Stimulated activated CD4-positive, alpha-beta T cell treated with anti-CD3 and anti-CD28 coated beads, TNF-alpha, amount 100 ng/mL, for 4 hours (primary cell): Measurements from ENCODE around the gene RCCD1.
"Not testable (repeated sequence)": the region's sequence is repeated elsewhere in the genome, so short reads cannot be mapped to it uniquely, and the experiment has no call there.

Experiments
- DNase-seq, 3 experiments: peaks; one replicate each; pipeline ENCODE4 v3.0.0-alpha.2; 2020; ENCODE audit warnings: low read depth in 3 of 3

Gene RCCD1

GRCh38 chr15:90954712-90955623, at the start of gene RCCD1:
TSS of gene RCCD1 (plus strand) at chr15:90954884. CDS start at chr15:90956735, 1,851 bp downstream.
- peak; percentile 73 to 77 (median 77) for DNase-seq

GRCh38 chr15:90905306-90906180, 49.1 kb upstream of the RCCD1 start:
- DNase-seq = no peak

GRCh38 chr15:90906181-90906849, 48.4 kb upstream of the RCCD1 start:
- DNase-seq = no peak

- no peak for DNase-seq
Measured at GRCh38 chr15:90907051-90907660, 47.5 kb upstream of the RCCD1 start.

- no peak for DNase-seq
Measured at GRCh38 chr15:90907838-90908507, 46.7 kb upstream of the RCCD1 start.

- DNase-seq = not testable (repeated sequence)
Measured at GRCh38 chr15:90909449-90909848, 45.2 kb upstream of the RCCD1 start.

GRCh38 chr15:90909976-90910375, 44.7 kb upstream of the RCCD1 start:
- DNase-seq = no peak

GRCh38 chr15:90910441-90911301, 44.0 kb upstream of the RCCD1 start:
- DNase-seq = no peak

- no peak for DNase-seq
Measured at GRCh38 chr15:90911302-90911623, 43.4 kb upstream of the RCCD1 start.

GRCh38 chr15:90911906-90912769, 42.5 kb upstream of the RCCD1 start:
- DNase-seq = no peak

- DNase-seq = no peak
Measured at GRCh38 chr15:90912770-90913075, 42.0 kb upstream of the RCCD1 start.

GRCh38 chr15:90913398-90913944, 41.2 kb upstream of the RCCD1 start:
- DNase-seq = no peak

GRCh38 chr15:90914305-90915080, 40.2 kb upstream of the RCCD1 start:
- DNase-seq = no peak

- DNase-seq = no peak
Measured at GRCh38 chr15:90915216-90915807, 39.4 kb upstream of the RCCD1 start.

- DNase-seq = no peak
Measured at GRCh38 chr15:90915808-90916440, 38.8 kb upstream of the RCCD1 start.

GRCh38 chr15:90916461-90916860, 38.2 kb upstream of the RCCD1 start:
- DNase-seq = no peak

GRCh38 chr15:90917569-90917968, 37.1 kb upstream of the RCCD1 start:
- DNase-seq = no peak
